Gastroesophageal sphincter (tissue), 3 donors: ENCODE data around the gene PET117.

Experiments used
- POLR2AphosphoS5 ChIP-seq: sonication (generic); formaldehyde crosslinking; IDR thresholded peaks from one replicate; pipeline ENCODE4 v1.6.1; 2017; ENCODE audit warnings: antibody characterized with exemption
- TF ChIP-seq, protein P1 (sequence below), 4 experiments: fragments of 200-600 bp in 2 of 4; fragments of 450-650 bp in 2 of 4; sonication (generic) in 1 of 4; IDR thresholded peaks; one replicate each; pipeline ENCODE4 v1.5.1; 2017 to 2019; ENCODE audit warnings: antibody characterized with exemption in 4 of 4, mild to moderate bottlenecking in 2 of 4, moderate library complexity in 2 of 4

DNA sequence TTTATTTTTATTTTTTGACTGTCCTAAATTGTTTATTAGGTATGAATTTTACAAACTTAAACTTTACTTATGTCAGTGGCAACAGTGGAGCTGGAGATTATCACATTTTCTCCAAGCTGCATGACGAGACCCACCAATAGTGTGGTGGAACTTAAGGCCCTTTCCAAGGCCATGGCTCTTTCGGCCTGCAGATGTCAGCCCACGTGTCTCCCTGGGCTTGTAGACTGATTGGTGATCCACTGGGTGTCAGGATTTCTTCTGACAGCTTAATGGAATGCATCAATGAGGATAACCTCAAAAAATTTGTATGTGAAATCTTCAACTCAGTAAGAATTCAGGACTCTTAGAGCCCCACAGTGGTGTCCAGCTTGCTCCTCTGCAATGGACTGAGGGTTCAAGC lies 47.6 kb upstream of the PET117 start:
- TF ChIP-seq, protein P1, sequence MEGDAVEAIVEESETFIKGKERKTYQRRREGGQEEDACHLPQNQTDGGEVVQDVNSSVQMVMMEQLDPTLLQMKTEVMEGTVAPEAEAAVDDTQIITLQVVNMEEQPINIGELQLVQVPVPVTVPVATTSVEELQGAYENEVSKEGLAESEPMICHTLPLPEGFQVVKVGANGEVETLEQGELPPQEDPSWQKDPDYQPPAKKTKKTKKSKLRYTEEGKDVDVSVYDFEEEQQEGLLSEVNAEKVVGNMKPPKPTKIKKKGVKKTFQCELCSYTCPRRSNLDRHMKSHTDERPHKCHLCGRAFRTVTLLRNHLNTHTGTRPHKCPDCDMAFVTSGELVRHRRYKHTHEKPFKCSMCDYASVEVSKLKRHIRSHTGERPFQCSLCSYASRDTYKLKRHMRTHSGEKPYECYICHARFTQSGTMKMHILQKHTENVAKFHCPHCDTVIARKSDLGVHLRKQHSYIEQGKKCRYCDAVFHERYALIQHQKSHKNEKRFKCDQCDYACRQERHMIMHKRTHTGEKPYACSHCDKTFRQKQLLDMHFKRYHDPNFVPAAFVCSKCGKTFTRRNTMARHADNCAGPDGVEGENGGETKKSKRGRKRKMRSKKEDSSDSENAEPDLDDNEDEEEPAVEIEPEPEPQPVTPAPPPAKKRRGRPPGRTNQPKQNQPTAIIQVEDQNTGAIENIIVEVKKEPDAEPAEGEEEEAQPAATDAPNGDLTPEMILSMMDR (IDR thresholded peaks at IDR 0.05), result no peak
- TF ChIP-seq POLR2AphosphoS5, result no peak
